Transverse colon (tissue), 4 donors: ENCODE results near the gene MYPN.
"Not testable (repeated sequence)": the region's sequence is repeated elsewhere in the genome, so short reads cannot be mapped to it uniquely, and the experiment has no call there.

Experiments used
- POLR2AphosphoS5 ChIP-seq, 3 donors: sonication (generic); formaldehyde crosslinking; IDR thresholded peaks; one replicate each; pipeline ENCODE4 v1.6.1; 2016; ENCODE audit warnings: antibody characterized with exemption in 3 of 3
- TF ChIP-seq, protein P1 (sequence below), 5 experiments: fragments of 200-600 bp in 3 of 5; fragments of 450-650 bp in 2 of 5; sonication (generic) in 3 of 5; IDR thresholded peaks; 1 replicate in 2 of 5; 2 replicates in 3 of 5; pipeline ENCODE4 v1.5.1; 2016 to 2017; ENCODE audit warnings: antibody characterized with exemption in 5 of 5, inconsistent platforms in 3 of 5, mild to moderate bottlenecking in 2 of 5, moderate library complexity in 1 of 5

DNA sequence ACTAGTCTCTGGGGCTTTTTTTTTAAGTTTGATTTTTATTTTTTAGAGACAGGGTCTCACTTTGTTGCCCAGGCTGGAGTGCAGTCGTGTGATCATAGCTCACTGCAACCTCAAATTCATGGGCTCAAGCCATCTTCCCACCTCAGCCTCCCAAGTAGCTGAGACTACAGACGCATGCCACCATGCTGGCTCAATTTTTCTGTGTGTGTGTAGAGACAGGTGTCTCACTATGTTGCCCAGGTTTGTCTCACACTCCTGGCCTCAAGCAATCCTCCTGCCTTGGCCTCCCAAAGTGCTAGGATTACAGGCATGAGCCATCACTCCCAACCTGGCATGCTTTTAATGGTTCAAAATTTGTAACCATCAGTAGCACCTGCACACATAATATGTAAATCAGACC is 86.5 kb downstream of the MYPN start:
- TF ChIP-seq, protein P1, sequence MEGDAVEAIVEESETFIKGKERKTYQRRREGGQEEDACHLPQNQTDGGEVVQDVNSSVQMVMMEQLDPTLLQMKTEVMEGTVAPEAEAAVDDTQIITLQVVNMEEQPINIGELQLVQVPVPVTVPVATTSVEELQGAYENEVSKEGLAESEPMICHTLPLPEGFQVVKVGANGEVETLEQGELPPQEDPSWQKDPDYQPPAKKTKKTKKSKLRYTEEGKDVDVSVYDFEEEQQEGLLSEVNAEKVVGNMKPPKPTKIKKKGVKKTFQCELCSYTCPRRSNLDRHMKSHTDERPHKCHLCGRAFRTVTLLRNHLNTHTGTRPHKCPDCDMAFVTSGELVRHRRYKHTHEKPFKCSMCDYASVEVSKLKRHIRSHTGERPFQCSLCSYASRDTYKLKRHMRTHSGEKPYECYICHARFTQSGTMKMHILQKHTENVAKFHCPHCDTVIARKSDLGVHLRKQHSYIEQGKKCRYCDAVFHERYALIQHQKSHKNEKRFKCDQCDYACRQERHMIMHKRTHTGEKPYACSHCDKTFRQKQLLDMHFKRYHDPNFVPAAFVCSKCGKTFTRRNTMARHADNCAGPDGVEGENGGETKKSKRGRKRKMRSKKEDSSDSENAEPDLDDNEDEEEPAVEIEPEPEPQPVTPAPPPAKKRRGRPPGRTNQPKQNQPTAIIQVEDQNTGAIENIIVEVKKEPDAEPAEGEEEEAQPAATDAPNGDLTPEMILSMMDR (IDR thresholded peaks at IDR 0.05): not testable (repeated sequence)
- TF ChIP-seq POLR2AphosphoS5 (IDR thresholded peaks at IDR 0.05): not testable (repeated sequence)
